ENCODE measurements around the gene BAMBI.

- TF ChIP-seq CTCF (IDR thresholded peaks at IDR 0.05; ENCODE audit: borderline replicate concordance, extremely low read depth, low read length, poor library complexity, severe bottlenecking) (no peak), EZH2 (IDR thresholded peaks at IDR 0.05; ENCODE audit: borderline replicate concordance, low read depth, low read length, severe bottlenecking) (no peak)
These were observed 8.7 kb upstream of the BAMBI start for GRCh38 chr10:28668363-28669226.

All from DND-41 (cell line).